ENCODE measurements around the gene LINGO3. TPM values are rescaled to one million over a fixed set of nuclear protein-coding genes. Genes with fewer than 3 reads are reported as not detected.
A peak's percentile ranks its signal among the peaks of the same experiment; 100 is the strongest.

The LINGO3 gene
- total RNA-seq, 1 donor from 2014 or later, result 0.21 TPM

GRCh38 chr19:2305452-2306280 lies 2.3 kb downstream of the LINGO3 start:
- DNase-seq, result no peak

- DNase-seq, result no peak
These were observed 4.6 kb downstream of the LINGO3 start for GRCh38 chr19:2303211-2303798.

GRCh38 chr19:2302319-2303210 lies 5.4 kb downstream of the LINGO3 start:
- peak; percentile 84 for DNase-seq

GRCh38 chr19:2300533-2300932 lies 7.4 kb downstream of the LINGO3 start:
- DNase-seq, result no peak

GRCh38 chr19:2296141-2296540 lies 11.8 kb downstream of the LINGO3 start:
- no peak for DNase-seq

- peak; percentile 67 for DNase-seq
These were observed 13.1 kb downstream of the LINGO3 start for GRCh38 chr19:2294687-2295335.

GRCh38 chr19:2291185-2291751 lies 16.7 kb downstream of the LINGO3 start:
- peak; percentile 45 for DNase-seq

GRCh38 chr19:2290441-2291184 lies 17.3 kb downstream of the LINGO3 start:
- DNase-seq, result no peak

GRCh38 chr19:2289714-2290435 lies 18.1 kb downstream of the LINGO3 start:
- no peak for DNase-seq

GRCh38 chr19:2288818-2289713 lies 18.9 kb downstream of the LINGO3 start:
- no peak for DNase-seq

GRCh38 chr19:2288338-2288817 lies 19.6 kb downstream of the LINGO3 start:
- no peak for DNase-seq

GRCh38 chr19:2287585-2288337 lies 20.2 kb downstream of the LINGO3 start:
- no peak for DNase-seq

GRCh38 chr19:2286402-2287140 lies 21.4 kb downstream of the LINGO3 start:
- DNase-seq, result no peak

GRCh38 chr19:2283835-2284507 lies 24.0 kb downstream of the LINGO3 start:
- no peak for DNase-seq

GRCh38 chr19:2282862-2283237 lies 25.1 kb downstream of the LINGO3 start:
- DNase-seq, result no peak

- peak; percentile 60 for DNase-seq
These were observed 25.7 kb downstream of the LINGO3 start, which contains the start of gene PEAK3 for GRCh38 chr19:2282062-2282861. PEAK3 (minus strand) TSS chr19:2282175; CDS start chr19:2280931, 1,244 bp downstream.
